Measurements from ENCODE around the gene ZNF821. TPM values are rescaled to one million over a fixed set of nuclear protein-coding genes. Genes with fewer than 3 reads are reported as not detected.

The ZNF821 gene
- total RNA-seq, 1 donor from 2014 or later: 4.7 TPM

Other genes with a start within 250 kb of the ZNF821 start
- 0.88 TPM for gene PHLPP2, start 159.5 kb downstream of the ZNF821 start, total RNA-seq
- gene AP1G1, start 75.3 kb downstream of the ZNF821 start, total RNA-seq: 74.9 TPM
- gene ATXN1L, start 38.2 kb downstream of the ZNF821 start, total RNA-seq: 12.5 TPM
- gene IST1, start 11.3 kb upstream of the ZNF821 start, total RNA-seq: 86.7 TPM
- not detected for gene PKD1L3, start 116.2 kb upstream of the ZNF821 start, total RNA-seq
- gene DHODH, start 124.6 kb upstream of the ZNF821 start, total RNA-seq: 6.2 TPM
- 6.2 TPM for gene HP, start 170.3 kb upstream of the ZNF821 start, total RNA-seq
- gene HPR, start 179.0 kb upstream of the ZNF821 start, total RNA-seq: not detected
- gene TXNL4B, start 209.4 kb upstream of the ZNF821 start, total RNA-seq: 10.0 TPM
- 29.5 TPM for gene DHX38, start 209.7 kb upstream of the ZNF821 start, total RNA-seq